B cell (primary cell): Measurements from ENCODE around the gene GLIPR1. TPM values are rescaled to one million over a fixed set of nuclear protein-coding genes. Genes with fewer than 3 reads are reported as not detected.

Experiments used
- ATAC-seq: fragments of 200-7000 bp; cut with Tn5 transposase; one replicate; pipeline ENCODE4 v1.10.0; 2021; ENCODE audit warnings: low read depth, mild to moderate bottlenecking, moderate number of reproducible peaks, moderate library complexity
- CTCF ChIA-PET: fragments of 350-600 bp; sonication (Branson Sonifier 250); formaldehyde crosslinking; loops from one replicate; lab custom pipeline; 2021; ENCODE audit warnings: antibody characterized with exemption, inconsistent platforms; lab: Charles Lee
- POLR2A ChIA-PET: fragments of 350-600 bp; sonication (Branson Sonifier 250); formaldehyde crosslinking; loops from one replicate; lab custom pipeline; 2021; ENCODE audit warnings: antibody characterized with exemption; lab: Charles Lee
- DNase-seq: peaks from one replicate; pipeline ENCODE4 v3.0.0; 2013
- H2AFZ ChIP-seq: 2 replicates; pipeline ENCODE4 v1.6.1; 2012; ENCODE audit warnings: mild to moderate bottlenecking, low read depth, low read length; ENCODE audit not compliant: insufficient read depth, poor library complexity, severe bottlenecking
- H3K27ac ChIP-seq, 2 donors: 1 replicate in 1 of 2; 2 replicates in 1 of 2; pipeline ENCODE4 v1.5.1; 2012 to 2013; ENCODE audit warnings: low read length in 2 of 2, mild to moderate bottlenecking in 2 of 2, moderate library complexity in 1 of 2
- H3K27me3 ChIP-seq, 4 experiments: fragments of 200-600 bp in 1 of 4; sonication (generic) in 1 of 4; replicated peaks in 1 of 4; 1 replicate in 2 of 4; 2 replicates in 2 of 4; pipeline versions ENCODE4 v1.6.1 to v1.7.0; 2013 to 2016; ENCODE audit warnings: low read length in 3 of 4, mild to moderate bottlenecking in 2 of 4, mixed read lengths in 1 of 4, moderate library complexity in 1 of 4; ENCODE audit not compliant: insufficient read depth in 4 of 4, control insufficient read depth in 3 of 4; ENCODE audit errors: control extremely low read depth in 1 of 4
- H3K36me3 ChIP-seq, 2 experiments: replicated peaks in 1 of 2; 1 replicate in 1 of 2; 2 replicates in 1 of 2; pipeline versions ENCODE4 v1.6.1 to v1.7.1; 2013; ENCODE audit warnings: low read length in 1 of 2; ENCODE audit not compliant: insufficient read depth in 2 of 2, control insufficient read depth in 1 of 2; ENCODE audit errors: control extremely low read depth in 1 of 2, extremely low read depth in 1 of 2
- H3K4me1 ChIP-seq, 2 donors: fragments of 200-600 bp in 1 of 2; sonication (generic) in 1 of 2; 1 replicate in 1 of 2; 2 replicates in 1 of 2; pipeline versions ENCODE4 v1.5.1 to v1.6.1; 2013 to 2017; ENCODE audit warnings: low read length in 2 of 2; ENCODE audit not compliant: control insufficient read depth in 2 of 2, insufficient read depth in 2 of 2
- H3K4me2 ChIP-seq: replicated peaks from 2 replicates; pipeline ENCODE3; 2012; ENCODE audit warnings: mild to moderate bottlenecking, low read depth, low read length; ENCODE audit not compliant: poor library complexity, severe bottlenecking
- H3K4me3 ChIP-seq, 5 experiments: fragments of 200-600 bp in 1 of 5; sonication (generic) in 1 of 5; 1 replicate in 3 of 5; 2 replicates in 2 of 5; pipeline versions ENCODE4 v1.5.1 to v1.7.0; 2011 to 2016; ENCODE audit warnings: low read length in 4 of 5, mild to moderate bottlenecking in 4 of 5, low read depth in 2 of 5, control low read depth in 1 of 5, moderate library complexity in 1 of 5; ENCODE audit not compliant: insufficient read depth in 1 of 5; ENCODE audit errors: control extremely low read depth in 1 of 5, extremely low read depth in 1 of 5
- H3K79me2 ChIP-seq: fragments of 200-600 bp; sonication (generic); one replicate; pipeline ENCODE4 v1.6.0; 2016; ENCODE audit warnings: low read length; ENCODE audit not compliant: control insufficient read depth, insufficient read depth
- H3K9ac ChIP-seq: fragments of 200-600 bp; sonication (generic); 2 replicates; pipeline ENCODE4 v1.6.1; 2017; ENCODE audit warnings: mild to moderate bottlenecking, low read length, moderate library complexity
- H3K9me3 ChIP-seq, 3 donors: one replicate each; pipeline versions ENCODE4 v1.6.1 to v1.7.1; 2013; ENCODE audit warnings: low read length in 2 of 3; ENCODE audit not compliant: control insufficient read depth in 2 of 3, insufficient read depth in 1 of 3; ENCODE audit errors: control extremely low read depth in 1 of 3
- H4K20me1 ChIP-seq: 2 replicates; pipeline ENCODE4 v1.6.0; 2012; ENCODE audit warnings: mild to moderate bottlenecking, low read length; ENCODE audit not compliant: insufficient read depth, control insufficient read depth, poor library complexity, severe bottlenecking
- H3K27ac Mint-ChIP-seq: one replicate; pipeline ENCODE4 v1.8.0; 2021; ENCODE audit warnings: mixed read lengths
- H3K27me3 Mint-ChIP-seq: one replicate; pipeline ENCODE4 v1.8.0; 2021; ENCODE audit warnings: mixed read lengths
- H3K4me1 Mint-ChIP-seq: one replicate; pipeline ENCODE4 v1.8.0; 2021; ENCODE audit warnings: mixed read lengths
- H3K4me3 Mint-ChIP-seq: one replicate; pipeline ENCODE4 v1.8.0; 2021; ENCODE audit warnings: mixed read lengths
- H3K9me3 Mint-ChIP-seq: one replicate; pipeline ENCODE4 v1.8.0; 2022; ENCODE audit warnings: mixed read lengths; ENCODE audit not compliant: insufficient read depth
- EZH2 ChIP-seq: IDR thresholded peaks from 2 replicates; pipeline ENCODE4 v1.6.1; 2012; ENCODE audit warnings: borderline replicate concordance, low read depth, mild to moderate bottlenecking, moderate library complexity, low read length; ENCODE audit not compliant: insufficient read depth, poor library complexity, severe bottlenecking
- WGBS: methylation state at CpG from one replicate; pipeline ENCODE4 v1.1.5; 2013; ENCODE audit warnings: missing lambda C conversion rate; ENCODE audit not compliant: insufficient coverage; 5-methylcytosine and 5-hydroxymethylcytosine counted together
- intact Hi-C: fragments of 100-400 bp; cut with micrococcal nuclease; formaldehyde crosslinking; loops from one replicate; pipeline ENCODE4 v1.10.0; 2022
- polyA minus RNA-seq: library from RNA; depleted of rRNA, polyadenylated mRNA; stranded (reverse); fragments of >200 nt; gene quantifications from 2 replicates; pipeline ENCODE4 v1.2.3, GENCODE V29; 2012
- polyA plus RNA-seq: library from polyadenylated mRNA; depleted of rRNA; stranded (reverse); fragments of >200 nt; gene quantifications from 2 replicates; pipeline ENCODE4 v1.2.3, GENCODE V29; 2012
- total RNA-seq, 2 donors: library from RNA; stranded (reverse); fragments of 120-200 nt in 1 of 2; gene quantifications; 1 replicate in 1 of 2; 2 replicates in 1 of 2; pipeline versions ENCODE4 v1.2.3 to v1.2.4, GENCODE V29; 2013 to 2022
- TF ChIP-seq, protein P1 (sequence below): fragments of 200-600 bp; IDR thresholded peaks from one replicate; pipeline ENCODE4 v1.8.0; 2022; ENCODE audit warnings: antibody characterized with exemption, mild to moderate bottlenecking

GLIPR1 gene
- 117 and 119 TPM in 2 replicates for total RNA-seq
- 156 TPM for total RNA-seq (2013)
- polyA plus RNA-seq = 32.0 and 52.3 TPM in 2 replicates
- 74.3 and 84.7 TPM in 2 replicates for polyA minus RNA-seq

GRCh38 chr12:75480469-75480949, at the start of gene GLIPR1:
GLIPR1 (plus strand) TSS chr12:75480755; CDS start chr12:75480881, 126 bp downstream.
- 0% methylated on average over 6 of the region's 8 CpGs for WGBS
- intact Hi-C loops = loop anchor here (1.0 to 5.0 kb wide), 6 partner anchors 8 to 1282 kb away; partner anchors contain the start of gene OSBPL8
- CTCF ChIA-PET = interaction anchor here (0.7 to 10.9 kb wide), 10 partner anchors 8 to 146 kb away, joined by 3 to 124 read pairs (median 4); partner anchors contain the start of genes GLIPR1L1 and GLIPR1L2
- Histone ChIP-seq H3K4me3 (peak within 1 kb of the TSS; percentile 66 to 98 (median 80)), H3K4me1 (peaks cover 61 to 64% of the 10 kb centered on the region in 2 donors), H3K27me3 (no peaks in the 10 kb centered on the region), H4K20me1 (no peaks in the 10 kb centered on the region), H3K4me2 (peak within 1 kb of the TSS; percentile 73), H2AFZ (peak within 1 kb of the TSS; percentile 49), H3K79me2 (peaks cover 44% of the 10 kb centered on the region), H3K9me3 (no peaks in the 10 kb centered on the region), H3K9ac (peak within 1 kb of the TSS; percentile 74), H3K36me3 (peaks cover 2 to 21% of the 10 kb centered on the region in 2 experiments), H3K27ac (peak within 1 kb of the TSS; percentile 75 to 79)
- DNase-seq (peak; percentile 79), ATAC-seq (peak; percentile 82)
- Mint-ChIP-seq H3K9me3 (no peaks in the 10 kb centered on the region), H3K4me3 (peak within 1 kb of the TSS; percentile 98), H3K27me3 (no peaks in the 10 kb centered on the region), H3K4me1 (peaks cover 79% of the 10 kb centered on the region), H3K27ac (peak within 1 kb of the TSS; percentile 99)
- POLR2A ChIA-PET = interaction anchor here (1.0 to 2.5 kb wide), 4 partner anchors 9 to 89 kb away, joined by 3 to 9 read pairs (median 5); partner anchors contain the start of gene GLIPR1L2
- TF ChIP-seq, protein P1, sequence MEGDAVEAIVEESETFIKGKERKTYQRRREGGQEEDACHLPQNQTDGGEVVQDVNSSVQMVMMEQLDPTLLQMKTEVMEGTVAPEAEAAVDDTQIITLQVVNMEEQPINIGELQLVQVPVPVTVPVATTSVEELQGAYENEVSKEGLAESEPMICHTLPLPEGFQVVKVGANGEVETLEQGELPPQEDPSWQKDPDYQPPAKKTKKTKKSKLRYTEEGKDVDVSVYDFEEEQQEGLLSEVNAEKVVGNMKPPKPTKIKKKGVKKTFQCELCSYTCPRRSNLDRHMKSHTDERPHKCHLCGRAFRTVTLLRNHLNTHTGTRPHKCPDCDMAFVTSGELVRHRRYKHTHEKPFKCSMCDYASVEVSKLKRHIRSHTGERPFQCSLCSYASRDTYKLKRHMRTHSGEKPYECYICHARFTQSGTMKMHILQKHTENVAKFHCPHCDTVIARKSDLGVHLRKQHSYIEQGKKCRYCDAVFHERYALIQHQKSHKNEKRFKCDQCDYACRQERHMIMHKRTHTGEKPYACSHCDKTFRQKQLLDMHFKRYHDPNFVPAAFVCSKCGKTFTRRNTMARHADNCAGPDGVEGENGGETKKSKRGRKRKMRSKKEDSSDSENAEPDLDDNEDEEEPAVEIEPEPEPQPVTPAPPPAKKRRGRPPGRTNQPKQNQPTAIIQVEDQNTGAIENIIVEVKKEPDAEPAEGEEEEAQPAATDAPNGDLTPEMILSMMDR = no peak
- TF ChIP-seq EZH2 = no peak

GRCh38 chr12:75432924-75433323, 47.6 kb upstream of the GLIPR1 start:
- Mint-ChIP-seq H3K4me3 (no peak overlapping the region), H3K9me3 (peaks cover 7% of the 10 kb centered on the region), H3K27ac (no peak overlapping the region), H3K27me3 (peaks cover 3% of the 10 kb centered on the region), H3K4me1 (peaks cover 5% of the 10 kb centered on the region)
- ChIA-PET CTCF (interaction anchor here (0.6 to 0.7 kb wide), 2 partner anchors 14 to 25 kb away, joined by 3 to 4 read pairs; no protein-coding TSS in a partner anchor), POLR2A (no interaction called here)
- DNase-seq (no peak), ATAC-seq (no peak)
- no CpG with 5 or more reads among the region's 1 CpG for WGBS
- peaks cover 1 to 20% (median 16%) of the 10 kb centered on the region in 3 donors for H3K9me3 ChIP-seq
- no peaks in the 10 kb centered on the region for H3K27me3 ChIP-seq
- intact Hi-C loops = no loop called here
- H3K4me2 ChIP-seq = no peak overlapping the region
- no peak overlapping the region for H3K9ac ChIP-seq
- TF ChIP-seq, protein P1 = no peak
- TF ChIP-seq EZH2 = no peak
- H3K27ac ChIP-seq = no peak overlapping the region
- H2AFZ ChIP-seq = no peak overlapping the region
- H4K20me1 ChIP-seq = no peaks in the 10 kb centered on the region
- H3K4me3 ChIP-seq = no peak overlapping the region
- no peaks in the 10 kb centered on the region for H3K36me3 ChIP-seq
- no peaks in the 10 kb centered on the region for H3K79me2 ChIP-seq
- peaks cover 0 to 3% of the 10 kb centered on the region in 2 donors for H3K4me1 ChIP-seq
